K562 (cell line): Measurements from ENCODE around the gene OLIG1. TPM values are rescaled to one million over a fixed set of nuclear protein-coding genes. Genes with fewer than 3 reads are reported as not detected.

Experiments used
- ATAC-seq: fragments of 200-7000 bp; cut with Tn5 transposase; 3 replicates; pipeline ENCODE4 v1.9.1; 2020; ENCODE audit warnings: moderate library complexity
- BruUV-seq: library from RNA; stranded (reverse); fragments of 400-500 nt; replicated peaks from 2 replicates; lab custom pipeline; 2021; lab: Mats Ljungman, UMichigan
- CTCF ChIA-PET: fragments of 300-600 bp; formaldehyde crosslinking; extraction: SDS; loops from one replicate; lab custom pipeline; 2021; ENCODE audit warnings: low intra/inter-chr PET ratio; lab: Yijun Ruan, JAX
- POLR2A ChIA-PET: fragments of 300-600, 350-650 bp; sonication (Branson Sonifier 250); formaldehyde crosslinking; extraction: SDS; loops from one replicate; lab custom pipeline; 2021; ENCODE audit warnings: antibody characterized with exemption, inconsistent platforms; lab: Yijun Ruan, JAX
- DNase-seq, 4 experiments: peaks; one replicate each; pipeline versions ENCODE4 v3.0.0 to v3.0.0-alpha.2; 2011 to 2018; ENCODE audit warnings: low spot score in 3 of 4, mixed read lengths in 3 of 4; ENCODE audit errors: extremely low read depth in 1 of 4
- FAIRE-seq: peaks from 2 replicates; lab custom pipeline; 2011; peaks lifted over from hg19 to GRCh38; lab: Jason Lieb, UNC
- H2AFZ ChIP-seq: 2 replicates; pipeline ENCODE4 v1.6.0; 2011; ENCODE audit warnings: low read depth, low read length, control low read depth, inconsistent platforms
- H3K27ac ChIP-seq: fragments of 200-600 bp; 3 replicates; pipeline ENCODE4 v1.8.0; 2011; ENCODE audit warnings: low read depth, mild to moderate bottlenecking, control low read depth, inconsistent platforms, low read length, moderate library complexity, mixed read lengths; ENCODE audit errors: extremely low read depth
- H3K27me3 ChIP-seq, 2 experiments: fragments of 300-600 bp in 1 of 2; 2 replicates in 1 of 2; 3 replicates in 1 of 2; pipeline versions ENCODE4 v1.6.0 to v1.8.0; 2011; ENCODE audit warnings: inconsistent platforms in 2 of 2, low read length in 2 of 2, mild to moderate bottlenecking in 1 of 2, mixed read lengths in 1 of 2, moderate library complexity in 1 of 2; ENCODE audit not compliant: control insufficient read depth in 2 of 2, insufficient read depth in 2 of 2
- H3K36me3 ChIP-seq: fragments of 300-600 bp; 3 replicates; pipeline ENCODE4 v1.8.0; 2011; ENCODE audit warnings: mild to moderate bottlenecking, low read length, inconsistent platforms; ENCODE audit not compliant: control insufficient read depth, insufficient read depth
- H3K4me1 ChIP-seq, 2 experiments: fragments of 200-600 bp in 1 of 2; replicated peaks in 1 of 2; 2 replicates in 1 of 2; 3 replicates in 1 of 2; pipeline versions ENCODE4 v1.5.1 to v1.8.0; 2011; ENCODE audit warnings: inconsistent platforms in 2 of 2, low read length in 2 of 2, mild to moderate bottlenecking in 1 of 2, mixed read lengths in 1 of 2, moderate library complexity in 1 of 2; ENCODE audit not compliant: control insufficient read depth in 2 of 2, insufficient read depth in 2 of 2
- H3K4me2 ChIP-seq: 2 replicates; pipeline ENCODE4 v1.6.1; 2011; ENCODE audit warnings: low read length, control low read depth, inconsistent platforms, mixed read lengths; ENCODE audit not compliant: insufficient read depth
- H3K4me3 ChIP-seq: fragments of 200-600 bp; sonication (generic), shearing (Covaris generic); 2 replicates; pipeline ENCODE4 v1.5.1; 2016; ENCODE audit warnings: control low read depth, inconsistent platforms
- H3K79me2 ChIP-seq: fragments of 200-600 bp; 3 replicates; pipeline ENCODE4 v1.8.0; 2011; ENCODE audit warnings: low read length, inconsistent platforms; ENCODE audit not compliant: control insufficient read depth, insufficient read depth
- H3K9ac ChIP-seq, 2 experiments: 2 replicates each; pipeline versions ENCODE4 v1.6.0 to v1.6.1; 2011; ENCODE audit warnings: low read depth in 2 of 2, low read length in 2 of 2, control low read depth in 1 of 2, inconsistent platforms in 1 of 2, mild to moderate bottlenecking in 1 of 2, mixed read lengths in 1 of 2; ENCODE audit not compliant: insufficient read depth in 1 of 2
- H3K9me1 ChIP-seq: one replicate; pipeline ENCODE4 v1.6.0; 2011; ENCODE audit warnings: inconsistent platforms, mild to moderate bottlenecking, low read length, moderate library complexity; ENCODE audit not compliant: control insufficient read depth, insufficient read depth
- H3K9me3 ChIP-seq: replicated peaks from 2 replicates; pipeline ENCODE4 v1.5.1; 2011; ENCODE audit warnings: low read depth, low read length, inconsistent platforms; ENCODE audit not compliant: control insufficient read depth, insufficient read depth
- H4K20me1 ChIP-seq: replicated peaks from 2 replicates; pipeline ENCODE4 v1.6.1; 2011; ENCODE audit warnings: low read length, inconsistent platforms, mixed read lengths; ENCODE audit not compliant: control insufficient read depth, insufficient read depth
- BCLAF1 ChIP-seq, 2 experiments: fragments of 450-650 bp in 1 of 2; IDR thresholded peaks; 2 replicates each; pipeline ENCODE4 v1.6.1; 2011 to 2017; ENCODE audit warnings: low read depth in 2 of 2, antibody characterized with exemption in 1 of 2, borderline replicate concordance in 1 of 2, low read length in 1 of 2, mild to moderate bottlenecking in 1 of 2, mixed read lengths in 1 of 2; ENCODE audit not compliant: control insufficient read depth in 1 of 2
- CCNT2 ChIP-seq: IDR thresholded peaks from 2 replicates; pipeline ENCODE4 v1.6.1; 2011; ENCODE audit warnings: borderline replicate concordance, low read depth, mild to moderate bottlenecking, moderate library complexity, mixed read lengths, low read length; ENCODE audit not compliant: insufficient read length; ENCODE audit errors: extremely low read depth
- CGGBP1 ChIP-seq: fragments of 250-450 bp; sonication (Bioruptor Pico); IDR thresholded peaks from 2 replicates; pipeline ENCODE4 v1.9.0; 2021; ENCODE audit warnings: mild to moderate bottlenecking
- KAT2B ChIP-seq: IDR thresholded peaks from one replicate; pipeline ENCODE4 v1.6.1; 2012; ENCODE audit warnings: low read depth, mild to moderate bottlenecking, control low read depth, inconsistent platforms, low read length, moderate library complexity
- MAX ChIP-seq: sonication (generic); formaldehyde crosslinking; IDR thresholded peaks from 2 replicates; pipeline ENCODE4 v1.9.0; 2022; ENCODE audit warnings: mild to moderate bottlenecking, missing genetic modification reagents
- NFIC ChIP-seq: fragments of 450-650 bp; IDR thresholded peaks from 2 replicates; pipeline ENCODE4 v1.6.1; 2017; ENCODE audit warnings: mild to moderate bottlenecking, inconsistent platforms
- SPI1 ChIP-seq: IDR thresholded peaks from 2 replicates; pipeline ENCODE4 v1.6.1; 2011; ENCODE audit warnings: low read depth, low read length, control low read depth, borderline replicate concordance
- ZBTB7A ChIP-seq: IDR thresholded peaks from 2 replicates; pipeline ENCODE4 v1.6.1; 2011; ENCODE audit warnings: low read depth, mild to moderate bottlenecking, low read length, moderate library complexity, borderline replicate concordance; ENCODE audit not compliant: control insufficient read depth
- ZNF318 ChIP-seq, 2 experiments: fragments of 450-650 bp; IDR thresholded peaks; 2 replicates each; pipeline ENCODE4 v1.6.1; 2016; ENCODE audit warnings: mild to moderate bottlenecking in 2 of 2, borderline replicate concordance in 1 of 2, low read depth in 1 of 2, moderate library complexity in 1 of 2
- WGBS: fragments of 100-300 bp; shearing (Covaris generic); methylation state at CpG from one replicate; pipeline ENCODE4 v1.1.6; 2016; ENCODE audit warnings: low coverage, mixed read lengths; ENCODE audit not compliant: insufficient coverage; ENCODE audit errors: missing lambda C conversion rate; 5-methylcytosine and 5-hydroxymethylcytosine counted together
- in situ Hi-C: fragments of 300-500 bp; cut with MboI; formaldehyde crosslinking; loops from 4 replicates; pipeline ENCODE4 v1.15.0; 2018; ENCODE audit warnings: inconsistent platforms, mixed read lengths
- intact Hi-C: fragments of 100-400 bp; cut with micrococcal nuclease; formaldehyde crosslinking; loops from 2 replicates; pipeline ENCODE4 v1.14.2; 2022
- polyA plus RNA-seq, 8 experiments: library from polyadenylated mRNA; depleted of rRNA in 4 of 8; stranded (reverse) in 5 of 8; unstranded in 3 of 8; fragments of >200 nt; fragmentation: Nextera tagmentation in 2 of 8; fragmentation: Illumina TruSeq in 1 of 8; extraction: Ambion mirVana in 2 of 8; extraction: Trizol in 1 of 8; gene quantifications; 2 replicates each; pipeline versions ENCODE4 v1.2.1 to v1.2.3, GENCODE V29; 2011 to 2014; ENCODE audit warnings: inconsistent platforms in 1 of 8, missing spikeins in 1 of 8
- total RNA-seq, 7 experiments: library from RNA; depleted of rRNA in 6 of 7; stranded (reverse); fragments of >200 nt in 6 of 7; fragmentation: Illumina TruSeq in 2 of 7; extraction: Trizol in 2 of 7; gene quantifications; 2 replicates each; pipeline versions ENCODE4 v1.2.1 to v1.2.3, GENCODE V29; 2011 to 2021; ENCODE audit warnings: low replicate concordance in 1 of 7

The OLIG1 gene
- total and polyA plus RNA-seq, 9 of the 15 experiments (the other 6 are each of a cell fraction or from before 2014, with no cell fraction given): not detected

- Histone ChIP-seq H3K4me2 (no peak overlapping the region), H3K27me3 (peaks cover 32 to 51% of the 10 kb centered on the region in 2 experiments; a peak in 3 of 5 replicates), H3K9me1 (peaks cover 4% of the 10 kb centered on the region), H3K4me1 (peaks cover 0 to 22% of the 10 kb centered on the region in 2 experiments; a peak in 2 of 5 replicates), H3K9me3 (0 out of 2 replicates have a peak, but pooled peaks cover 1% of the 10 kb centered on the region), H3K9ac (no peak overlapping the region), H3K79me2 (no peaks in the 10 kb centered on the region), H2AFZ (no peak overlapping the region), H3K36me3 (no peaks in the 10 kb centered on the region), H4K20me1 (no peaks in the 10 kb centered on the region), H3K27ac (no peak overlapping the region), H3K4me3 (no peak overlapping the region)
- CTCF ChIA-PET: no interaction called here
- POLR2A ChIA-PET: no interaction called here
- WGBS: 2% methylated on average over 4 of the region's 4 CpGs
- TF ChIP-seq SPI1 (peak; percentile 98), KAT2B (no peak), CCNT2 (no peak), MAX (CRISPR knock-in tag) (no peak), ZBTB7A (0 out of 2 replicates have a peak, but pooled peaks have one; percentile 17), CGGBP1 (CRISPR knock-in tag) (no peak), BCLAF1 (IDR thresholded peaks at IDR 0.05; ENCODE audit: borderline replicate concordance in 1 of 2, control insufficient read depth in 1 of 2, low read depth in 2 of 2, low read length in 1 of 2) (no peak), ZNF318 (IDR thresholded peaks at IDR 0.05; ENCODE audit: borderline replicate concordance in 1 of 2, low read depth in 1 of 2) (no peak), NFIC (0 out of 2 replicates have a peak, but pooled peaks have one; percentile 25)
- intact Hi-C loops (no loop called here), in situ Hi-C loops (no loop called here)
- FAIRE-seq: no peak
- BruUV-seq: no TSS peak
- DNase-seq: no peak
- no peak for ATAC-seq
Observed at GRCh38 chr21:33067457-33067856, 2.5 kb upstream of the OLIG1 start.
